Neural cell (in vitro differentiated cells): ENCODE measurements around the gene PDE6A.
"Not testable (repeated sequence)": the region's sequence is repeated elsewhere in the genome, so short reads cannot be mapped to it uniquely, and the experiment has no call there.

ENCODE experiments used
- CTCF ChIP-seq: fragments of 450-650 bp; IDR thresholded peaks from 2 replicates; pipeline ENCODE4 v1.5.1; 2014; ENCODE audit warnings: antibody characterized with exemption, mild to moderate bottlenecking, moderate library complexity; ENCODE audit not compliant: poor library complexity, severe bottlenecking
- MXI1 ChIP-seq: fragments of 450-650 bp; conservative IDR thresholded peaks from 2 replicates; pipeline ENCODE4 v1.6.1; 2014; ENCODE audit warnings: antibody characterized with exemption, mild to moderate bottlenecking; ENCODE audit not compliant: poor library complexity, severe bottlenecking

- TF ChIP-seq CTCF, MXI1: not testable (repeated sequence)
These were observed 86.1 kb downstream of the PDE6A start for GRCh38 chr5:149858481-149858880.
